H9 (cell line): ENCODE results near the gene EPHB3. TPM values are rescaled to one million over a fixed set of nuclear protein-coding genes. Genes with fewer than 3 reads are reported as not detected.

Experiments used
- DNase-seq: peaks from one replicate; pipeline ENCODE4 v3.0.0-alpha.2; 2017
- H2AFZ ChIP-seq: one replicate; pipeline ENCODE4 v1.6.1; 2013; ENCODE audit warnings: mild to moderate bottlenecking, low read length, control low read depth, moderate library complexity
- H2AK5ac ChIP-seq: 2 replicates; pipeline ENCODE4 v1.6.1; 2013; ENCODE audit warnings: low read length, control low read depth, mixed read lengths; ENCODE audit not compliant: insufficient read length
- H2BK120ac ChIP-seq: one replicate; pipeline ENCODE4 v1.6.1; 2013; ENCODE audit warnings: low read depth, mild to moderate bottlenecking, low read length, control low read depth, inconsistent platforms; ENCODE audit not compliant: poor library complexity, severe bottlenecking
- H2BK12ac ChIP-seq: 2 replicates; pipeline ENCODE4 v1.6.1; 2013; ENCODE audit warnings: low read length, control low read depth, mixed read lengths, low read depth; ENCODE audit not compliant: insufficient read length
- H2BK15ac ChIP-seq: 2 replicates; pipeline ENCODE4 v1.6.1; 2013; ENCODE audit warnings: low read depth, low read length, control low read depth
- H2BK20ac ChIP-seq: one replicate; pipeline ENCODE4 v1.6.1; 2013; ENCODE audit warnings: low read depth, mild to moderate bottlenecking, low read length, control low read depth, inconsistent platforms; ENCODE audit not compliant: poor library complexity, severe bottlenecking
- H2BK5ac ChIP-seq: 2 replicates; pipeline ENCODE4 v1.6.1; 2013; ENCODE audit warnings: low read length, control low read depth, mixed read lengths; ENCODE audit not compliant: insufficient read length
- H3K14ac ChIP-seq: 2 replicates; pipeline ENCODE4 v1.6.1; 2013; ENCODE audit warnings: low read length, control low read depth; ENCODE audit not compliant: insufficient read depth
- H3K18ac ChIP-seq: 2 replicates; pipeline ENCODE4 v1.6.1; 2013; ENCODE audit warnings: low read depth, mild to moderate bottlenecking, mixed read lengths, low read length, control low read depth; ENCODE audit not compliant: insufficient read length
- H3K23ac ChIP-seq: 2 replicates; pipeline ENCODE4 v1.6.1; 2013; ENCODE audit warnings: low read length, control low read depth, mixed read lengths, low read depth; ENCODE audit not compliant: insufficient read length
- H3K23me2 ChIP-seq: 2 replicates; pipeline ENCODE4 v1.6.1; 2013; ENCODE audit warnings: low read depth, mild to moderate bottlenecking, mixed read lengths, low read length, control low read depth; ENCODE audit not compliant: insufficient read length, poor library complexity, severe bottlenecking
- H3K27ac ChIP-seq: 2 replicates; pipeline ENCODE4 v1.5.1; 2013; ENCODE audit warnings: low read length, control low read depth, mixed read lengths, low read depth; ENCODE audit not compliant: insufficient read length
- H3K27me3 ChIP-seq: 2 replicates; pipeline ENCODE4 v1.6.1; 2013; ENCODE audit warnings: low read length, control low read depth, inconsistent platforms; ENCODE audit not compliant: insufficient read depth
- H3K4ac ChIP-seq: 2 replicates; pipeline ENCODE4 v1.6.1; 2013; ENCODE audit warnings: low read depth, mild to moderate bottlenecking, control low read depth, inconsistent platforms, low read length, moderate library complexity
- H3K4me1 ChIP-seq: 2 replicates; pipeline ENCODE4 v1.6.1; 2013; ENCODE audit warnings: low read length, control low read depth, inconsistent platforms; ENCODE audit not compliant: insufficient read depth
- H3K4me2 ChIP-seq: 2 replicates; pipeline ENCODE4 v1.6.1; 2013; ENCODE audit warnings: low read length, control low read depth, mixed read lengths; ENCODE audit not compliant: insufficient read length, insufficient read depth
- H3K56ac ChIP-seq: 2 replicates; pipeline ENCODE4 v1.6.1; 2013; ENCODE audit warnings: low read depth, mild to moderate bottlenecking, mixed read lengths, low read length, control low read depth; ENCODE audit not compliant: insufficient read length
- H3K79me1 ChIP-seq: 2 replicates; pipeline ENCODE4 v1.6.1; 2013; ENCODE audit warnings: low read depth, mild to moderate bottlenecking, moderate library complexity, low read length, control low read depth, inconsistent platforms; ENCODE audit not compliant: insufficient read depth, poor library complexity, severe bottlenecking
- H3K79me2 ChIP-seq: 2 replicates; pipeline ENCODE4 v1.6.1; 2013; ENCODE audit warnings: low read length, control low read depth, inconsistent platforms; ENCODE audit not compliant: insufficient read depth
- H3K9ac ChIP-seq: 2 replicates; pipeline ENCODE4 v1.6.1; 2013; ENCODE audit warnings: low read length, control low read depth, mixed read lengths; ENCODE audit not compliant: insufficient read length; ENCODE audit errors: extremely low read depth
- H3K9me3 ChIP-seq: one replicate; pipeline ENCODE4 v1.6.1; 2013; ENCODE audit warnings: low read depth, low read length, inconsistent platforms; ENCODE audit not compliant: control insufficient read depth
- H3T11ph ChIP-seq: one replicate; pipeline ENCODE4 v1.6.1; 2013; ENCODE audit warnings: mild to moderate bottlenecking, low read length, control low read depth, inconsistent platforms
- H4K20me1 ChIP-seq: one replicate; pipeline ENCODE4 v1.6.1; 2013; ENCODE audit not compliant: control insufficient read depth, insufficient read length, insufficient read depth
- H4K5ac ChIP-seq: 2 replicates; pipeline ENCODE4 v1.6.1; 2013; ENCODE audit warnings: low read depth, mild to moderate bottlenecking, mixed read lengths, low read length, control low read depth; ENCODE audit not compliant: insufficient read length
- H4K8ac ChIP-seq: replicated peaks from 2 replicates; pipeline ENCODE4 v1.6.1; 2013; ENCODE audit warnings: low read length, control low read depth, mixed read lengths, low read depth; ENCODE audit not compliant: insufficient read length
- H4K91ac ChIP-seq: 2 replicates; pipeline ENCODE4 v1.6.1; 2013; ENCODE audit warnings: low read depth, mild to moderate bottlenecking, moderate library complexity, mixed read lengths, low read length, control low read depth; ENCODE audit not compliant: insufficient read length
- H3K27ac Mint-ChIP-seq, 3 experiments: 2 replicates in 2 of 3; 3 replicates in 1 of 3; pipeline ENCODE4 v1.8.0; 2020 to 2021; ENCODE audit warnings: mixed read lengths in 3 of 3, mild to moderate bottlenecking in 1 of 3, moderate library complexity in 1 of 3
- H3K27me3 Mint-ChIP-seq: 2 replicates; pipeline ENCODE4 v1.8.0; 2021; ENCODE audit warnings: low read depth, mild to moderate bottlenecking, moderate library complexity, mixed read lengths
- H3K36me3 Mint-ChIP-seq, 3 experiments: 2 replicates in 2 of 3; 3 replicates in 1 of 3; pipeline ENCODE4 v1.8.0; 2020 to 2021; ENCODE audit warnings: low read depth in 3 of 3, mixed read lengths in 3 of 3; ENCODE audit not compliant: insufficient read depth in 1 of 3
- H3K4me1 Mint-ChIP-seq, 2 experiments: 2 replicates each; pipeline ENCODE4 v1.8.0; 2020; ENCODE audit warnings: mixed read lengths in 2 of 2
- H3K4me3 Mint-ChIP-seq, 2 experiments: 2 replicates in 1 of 2; 3 replicates in 1 of 2; pipeline ENCODE4 v1.8.0; 2020 to 2021; ENCODE audit warnings: mild to moderate bottlenecking in 2 of 2, mixed read lengths in 2 of 2, moderate library complexity in 1 of 2
- H3K9me3 Mint-ChIP-seq, 2 experiments: 2 replicates in 1 of 2; 3 replicates in 1 of 2; pipeline ENCODE4 v1.8.0; 2020; ENCODE audit warnings: mild to moderate bottlenecking in 2 of 2, mixed read lengths in 2 of 2, moderate library complexity in 1 of 2
- WGBS: extraction: QIAGEN DNeasy Blood & Tissue Kit; methylation state at CpG from one replicate; pipeline ENCODE4 v1.1.7; 2013; ENCODE audit warnings: missing lambda C conversion rate, low lambda C conversion rate, mixed read lengths; ENCODE audit not compliant: insufficient read length; ENCODE audit errors: extremely low coverage; 5-methylcytosine and 5-hydroxymethylcytosine counted together
- total RNA-seq: library from RNA; stranded (reverse); gene quantifications from 2 replicates; pipeline ENCODE4 v1.2.1, GENCODE V29; 2021
- TF ChIP-seq, protein P1 (sequence below): fragments of 200-600 bp; sonication (generic); conservative IDR thresholded peaks from 3 replicates; pipeline ENCODE4 v1.8.0; 2021; ENCODE audit warnings: antibody characterized with exemption, mild to moderate bottlenecking

Gene EPHB3
- total RNA-seq, 1 experiment from 2014 or later: 1.0 TPM

DNA sequence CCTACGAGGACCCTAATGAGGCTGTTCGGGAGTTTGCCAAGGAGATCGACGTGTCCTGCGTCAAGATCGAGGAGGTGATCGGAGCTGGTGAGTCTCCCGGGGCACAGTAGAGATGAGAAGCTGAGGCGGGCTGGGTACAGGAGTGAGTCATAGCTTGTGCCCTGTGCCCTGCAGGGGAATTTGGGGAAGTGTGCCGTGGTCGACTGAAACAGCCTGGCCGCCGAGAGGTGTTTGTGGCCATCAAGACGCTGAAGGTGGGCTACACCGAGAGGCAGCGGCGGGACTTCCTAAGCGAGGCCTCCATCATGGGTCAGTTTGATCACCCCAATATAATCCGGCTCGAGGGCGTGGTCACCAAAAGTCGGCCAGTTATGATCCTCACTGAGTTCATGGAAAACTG, 17.9 kb downstream of the EPHB3 start:
- no peak for DNase-seq
- no peak overlapping the region for H3K18ac ChIP-seq
- no peak overlapping the region for H3K14ac ChIP-seq
- H4K20me1 ChIP-seq: no peaks in the 10 kb centered on the region
- no peak overlapping the region for H2BK20ac ChIP-seq
- no peak overlapping the region for H2BK12ac ChIP-seq
- peaks cover 14% of the 10 kb centered on the region for H3K23me2 ChIP-seq
- TF ChIP-seq, protein P1, sequence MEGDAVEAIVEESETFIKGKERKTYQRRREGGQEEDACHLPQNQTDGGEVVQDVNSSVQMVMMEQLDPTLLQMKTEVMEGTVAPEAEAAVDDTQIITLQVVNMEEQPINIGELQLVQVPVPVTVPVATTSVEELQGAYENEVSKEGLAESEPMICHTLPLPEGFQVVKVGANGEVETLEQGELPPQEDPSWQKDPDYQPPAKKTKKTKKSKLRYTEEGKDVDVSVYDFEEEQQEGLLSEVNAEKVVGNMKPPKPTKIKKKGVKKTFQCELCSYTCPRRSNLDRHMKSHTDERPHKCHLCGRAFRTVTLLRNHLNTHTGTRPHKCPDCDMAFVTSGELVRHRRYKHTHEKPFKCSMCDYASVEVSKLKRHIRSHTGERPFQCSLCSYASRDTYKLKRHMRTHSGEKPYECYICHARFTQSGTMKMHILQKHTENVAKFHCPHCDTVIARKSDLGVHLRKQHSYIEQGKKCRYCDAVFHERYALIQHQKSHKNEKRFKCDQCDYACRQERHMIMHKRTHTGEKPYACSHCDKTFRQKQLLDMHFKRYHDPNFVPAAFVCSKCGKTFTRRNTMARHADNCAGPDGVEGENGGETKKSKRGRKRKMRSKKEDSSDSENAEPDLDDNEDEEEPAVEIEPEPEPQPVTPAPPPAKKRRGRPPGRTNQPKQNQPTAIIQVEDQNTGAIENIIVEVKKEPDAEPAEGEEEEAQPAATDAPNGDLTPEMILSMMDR: no peak
- no peaks in the 10 kb centered on the region for H3K79me1 ChIP-seq
- H3K56ac ChIP-seq: no peak overlapping the region
- H3K4ac ChIP-seq: no peak overlapping the region
- H3K9me3 ChIP-seq: no peaks in the 10 kb centered on the region
- no peak overlapping the region for H3K4me2 ChIP-seq
- WGBS: no CpG with 5 or more reads among the region's 22 CpGs
- no peak overlapping the region for H2AFZ ChIP-seq
- no peak overlapping the region for H3K27ac Mint-ChIP-seq
- H3K27me3 ChIP-seq: peaks cover 8% of the 10 kb centered on the region; the same call in 1 of the 2 replicates
- H4K5ac ChIP-seq: no peak overlapping the region
- no peak overlapping the region for H4K91ac ChIP-seq
- no peak overlapping the region for H2BK120ac ChIP-seq
- H3K4me3 Mint-ChIP-seq: no peak overlapping the region
- no peaks in the 10 kb centered on the region for H3K79me2 ChIP-seq
- peaks cover 46 to 48% of the 10 kb centered on the region in 2 experiments for H3K4me1 Mint-ChIP-seq
- no peak overlapping the region for H4K8ac ChIP-seq
- H3K27me3 Mint-ChIP-seq: peaks cover 69% of the 10 kb centered on the region
- H3K36me3 Mint-ChIP-seq: peaks cover 0 to 5% (median 0%) of the 10 kb centered on the region in 3 experiments; a peak in 2 of 7 replicates
- H3K23ac ChIP-seq: no peak overlapping the region
- no peak overlapping the region for H2AK5ac ChIP-seq
- H2BK15ac ChIP-seq: no peak overlapping the region
- H2BK5ac ChIP-seq: no peak overlapping the region
- H3K4me1 ChIP-seq: peaks cover 6% of the 10 kb centered on the region; the same call in 1 of the 2 replicates
- no peaks in the 10 kb centered on the region; a peak in 1 of 5 replicates for H3K9me3 Mint-ChIP-seq
- no peak overlapping the region for H3T11ph ChIP-seq
- H3K9ac ChIP-seq: no peak overlapping the region
- H3K27ac ChIP-seq: no peak overlapping the region
